ENCODE results near the gene ADARB2. TPM values are rescaled to one million over a fixed set of nuclear protein-coding genes. Genes with fewer than 3 reads are reported as not detected.

ADARB2 gene
- total and polyA plus RNA-seq, 10 of the 15 experiments (the other 5 are each of a cell fraction or from before 2014, with no cell fraction given) = 0.02 to 4.1 (median 0.76) TPM

DNA sequence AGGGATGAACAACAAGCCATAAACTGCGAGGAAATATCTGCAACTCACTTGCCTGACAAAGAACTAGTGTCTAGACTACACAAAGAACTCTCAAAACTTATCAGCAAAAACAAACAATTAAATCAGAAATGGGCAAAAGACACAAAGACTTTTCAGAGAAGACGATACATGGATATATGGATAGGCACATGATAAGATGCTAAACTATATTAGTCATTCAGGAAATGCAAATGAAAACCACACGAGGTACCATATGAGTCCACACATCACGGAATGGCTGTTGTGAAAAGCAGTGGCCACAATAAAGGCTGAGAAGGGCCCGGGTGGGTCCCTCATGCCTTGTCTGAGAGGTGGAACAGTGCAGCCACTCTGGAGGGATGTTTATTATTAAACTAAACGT, 413.4 kb downstream of the ADARB2 start:
- DNase-seq (ENCODE audit: low read depth, low spot score) = no peak
- TF ChIP-seq BHLHE40 (IDR thresholded peaks at IDR 0.05; ENCODE audit: borderline replicate concordance in 1 of 2, low read depth in 2 of 2, low read length in 1 of 2) = peak in 1 of 2 experiments; percentile 55; a peak in 2 of 4 replicates
- TF ChIP-seq NFIC (IDR thresholded peaks at IDR 0.05; ENCODE audit: low read depth, low read length) = peak; percentile 63; the same call in 1 of the 2 replicates
- TF ChIP-seq, protein P1, sequence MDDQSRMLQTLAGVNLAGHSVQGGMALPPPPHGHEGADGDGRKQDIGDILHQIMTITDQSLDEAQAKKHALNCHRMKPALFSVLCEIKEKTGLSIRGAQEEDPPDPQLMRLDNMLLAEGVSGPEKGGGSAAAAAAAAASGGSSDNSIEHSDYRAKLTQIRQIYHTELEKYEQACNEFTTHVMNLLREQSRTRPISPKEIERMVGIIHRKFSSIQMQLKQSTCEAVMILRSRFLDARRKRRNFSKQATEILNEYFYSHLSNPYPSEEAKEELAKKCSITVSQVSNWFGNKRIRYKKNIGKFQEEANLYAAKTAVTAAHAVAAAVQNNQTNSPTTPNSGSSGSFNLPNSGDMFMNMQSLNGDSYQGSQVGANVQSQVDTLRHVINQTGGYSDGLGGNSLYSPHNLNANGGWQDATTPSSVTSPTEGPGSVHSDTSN (IDR thresholded peaks at IDR 0.05; ENCODE audit: insufficient replicate concordance, low read depth, low read length) = no peak
- TF ChIP-seq CREM (IDR thresholded peaks at IDR 0.05; ENCODE audit: low read depth) = 0 out of 2 replicates have a peak, but pooled peaks have one; percentile 41
- 0 out of 2 replicates have a peak, but pooled peaks have one; percentile 22 for TF ChIP-seq EED (IDR thresholded peaks at IDR 0.05; ENCODE audit: low read depth)
- TF ChIP-seq IKZF1 (conservative IDR thresholded peaks at IDR 0.05) = 0 out of 2 replicates have a peak, but pooled peaks have one; percentile 28
- no peak for TF ChIP-seq WRNIP1 (IDR thresholded peaks at IDR 0.05; ENCODE audit: borderline replicate concordance, low read depth, low read length)
- TF ChIP-seq, protein P2, sequence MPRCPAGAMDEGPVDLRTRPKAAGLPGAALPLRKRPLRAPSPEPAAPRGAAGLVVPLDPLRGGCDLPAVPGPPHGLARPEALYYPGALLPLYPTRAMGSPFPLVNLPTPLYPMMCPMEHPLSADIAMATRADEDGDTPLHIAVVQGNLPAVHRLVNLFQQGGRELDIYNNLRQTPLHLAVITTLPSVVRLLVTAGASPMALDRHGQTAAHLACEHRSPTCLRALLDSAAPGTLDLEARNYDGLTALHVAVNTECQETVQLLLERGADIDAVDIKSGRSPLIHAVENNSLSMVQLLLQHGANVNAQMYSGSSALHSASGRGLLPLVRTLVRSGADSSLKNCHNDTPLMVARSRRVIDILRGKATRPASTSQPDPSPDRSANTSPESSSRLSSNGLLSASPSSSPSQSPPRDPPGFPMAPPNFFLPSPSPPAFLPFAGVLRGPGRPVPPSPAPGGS (IDR thresholded peaks at IDR 0.05; ENCODE audit: borderline replicate concordance, insufficient read depth, low read depth, low read length, poor library complexity, severe bottlenecking) = no peak
- peak; percentile 76 for TF ChIP-seq TCF7 (IDR thresholded peaks at IDR 0.05; ENCODE audit: borderline replicate concordance)
- TF ChIP-seq IRF4 (IDR thresholded peaks at IDR 0.05; ENCODE audit: low read depth, low read length) = peak; percentile 60; the same call in 1 of the 2 replicates
- TF ChIP-seq GABPA (IDR thresholded peaks at IDR 0.05; ENCODE audit: low read depth) = peak; percentile 24; the same call in 1 of the 2 replicates
- TF ChIP-seq, protein P3, sequence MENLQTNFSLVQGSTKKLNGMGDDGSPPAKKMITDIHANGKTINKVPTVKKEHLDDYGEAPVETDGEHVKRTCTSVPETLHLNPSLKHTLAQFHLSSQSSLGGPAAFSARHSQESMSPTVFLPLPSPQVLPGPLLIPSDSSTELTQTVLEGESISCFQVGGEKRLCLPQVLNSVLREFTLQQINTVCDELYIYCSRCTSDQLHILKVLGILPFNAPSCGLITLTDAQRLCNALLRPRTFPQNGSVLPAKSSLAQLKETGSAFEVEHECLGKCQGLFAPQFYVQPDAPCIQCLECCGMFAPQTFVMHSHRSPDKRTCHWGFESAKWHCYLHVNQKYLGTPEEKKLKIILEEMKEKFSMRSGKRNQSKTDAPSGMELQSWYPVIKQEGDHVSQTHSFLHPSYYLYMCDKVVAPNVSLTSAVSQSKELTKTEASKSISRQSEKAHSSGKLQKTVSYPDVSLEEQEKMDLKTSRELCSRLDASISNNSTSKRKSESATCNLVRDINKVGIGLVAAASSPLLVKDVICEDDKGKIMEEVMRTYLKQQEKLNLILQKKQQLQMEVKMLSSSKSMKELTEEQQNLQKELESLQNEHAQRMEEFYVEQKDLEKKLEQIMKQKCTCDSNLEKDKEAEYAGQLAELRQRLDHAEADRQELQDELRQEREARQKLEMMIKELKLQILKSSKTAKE (IDR thresholded peaks at IDR 0.05; ENCODE audit: low read depth, poor library complexity, severe bottlenecking) = no peak
- TF ChIP-seq ETV6 (conservative IDR thresholded peaks at IDR 0.05 in 1 of 2, IDR thresholded peaks at IDR 0.05 in 1 of 2; ENCODE audit: borderline replicate concordance in 1 of 2, low read depth in 1 of 2) = peak in 1 of 2 experiments; percentile 44; a peak in 1 of 4 replicates
- TF ChIP-seq, protein P4, sequence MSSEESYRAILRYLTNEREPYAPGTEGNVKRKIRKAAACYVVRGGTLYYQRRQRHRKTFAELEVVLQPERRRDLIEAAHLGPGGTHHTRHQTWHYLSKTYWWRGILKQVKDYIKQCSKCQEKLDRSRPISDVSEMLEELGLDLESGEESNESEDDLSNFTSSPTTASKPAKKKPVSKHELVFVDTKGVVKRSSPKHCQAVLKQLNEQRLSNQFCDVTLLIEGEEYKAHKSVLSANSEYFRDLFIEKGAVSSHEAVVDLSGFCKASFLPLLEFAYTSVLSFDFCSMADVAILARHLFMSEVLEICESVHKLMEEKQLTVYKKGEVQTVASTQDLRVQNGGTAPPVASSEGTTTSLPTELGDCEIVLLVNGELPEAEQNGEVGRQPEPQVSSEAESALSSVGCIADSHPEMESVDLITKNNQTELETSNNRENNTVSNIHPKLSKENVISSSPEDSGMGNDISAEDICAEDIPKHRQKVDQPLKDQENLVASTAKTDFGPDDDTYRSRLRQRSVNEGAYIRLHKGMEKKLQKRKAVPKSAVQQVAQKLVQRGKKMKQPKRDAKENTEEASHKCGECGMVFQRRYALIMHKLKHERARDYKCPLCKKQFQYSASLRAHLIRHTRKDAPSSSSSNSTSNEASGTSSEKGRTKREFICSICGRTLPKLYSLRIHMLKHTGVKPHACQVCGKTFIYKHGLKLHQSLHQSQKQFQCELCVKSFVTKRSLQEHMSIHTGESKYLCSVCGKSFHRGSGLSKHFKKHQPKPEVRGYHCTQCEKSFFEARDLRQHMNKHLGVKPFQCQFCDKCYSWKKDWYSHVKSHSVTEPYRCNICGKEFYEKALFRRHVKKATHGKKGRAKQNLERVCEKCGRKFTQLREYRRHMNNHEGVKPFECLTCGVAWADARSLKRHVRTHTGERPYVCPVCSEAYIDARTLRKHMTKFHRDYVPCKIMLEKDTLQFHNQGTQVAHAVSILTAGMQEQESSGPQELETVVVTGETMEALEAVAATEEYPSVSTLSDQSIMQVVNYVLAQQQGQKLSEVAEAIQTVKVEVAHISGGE (CRISPR knock-in tag; IDR thresholded peaks at IDR 0.05) = no peak
- TF ChIP-seq CBX5 (IDR thresholded peaks at IDR 0.05; ENCODE audit: low read depth) = no peak
- peak; percentile 68 for TF ChIP-seq JUNB (IDR thresholded peaks at IDR 0.05)

More for the DNA sequence above, 413.4 kb downstream of the ADARB2 start:
- Histone ChIP-seq H2AFZ (ENCODE audit: control insufficient read depth, low read depth, low read length) (no peak overlapping the region), H3K79me2 (ENCODE audit: control insufficient read depth, insufficient read depth, low read length) (no peaks in the 10 kb centered on the region), H3K36me3 (ENCODE audit: control insufficient read depth in 2 of 2, insufficient read depth in 2 of 2, low read length in 1 of 2) (no peaks in the 10 kb centered on the region), H3K27ac (ENCODE audit: control insufficient read depth, insufficient read depth) (no peak overlapping the region), H3K4me1 (ENCODE audit: control insufficient read depth, insufficient read depth, low read length) (no peaks in the 10 kb centered on the region), H4K20me1 (ENCODE audit: control insufficient read depth, insufficient read depth) (no peaks in the 10 kb centered on the region), H3K9ac (ENCODE audit: control insufficient read depth, insufficient read depth, low read length) (no peak overlapping the region), H3K9me3 (replicated peaks; ENCODE audit: control insufficient read depth, insufficient read depth, low read length) (no peaks in the 10 kb centered on the region; the same call in 2 of the 3 replicates), H3K27me3 (replicated peaks in 1 of 2; ENCODE audit: control insufficient read depth in 2 of 2, insufficient read depth in 2 of 2, low read length in 1 of 2) (no peaks in the 10 kb centered on the region), H3K4me3 (no peak overlapping the region), H3K4me2 (ENCODE audit: control insufficient read depth, insufficient read depth) (no peak overlapping the region)
- no TSS peak for BruUV-seq (replicated peaks)
- in situ Hi-C loops (cut with MboI) = no loop called here
- POLR2A ChIA-PET = no interaction called here
- RAD21 ChIA-PET (ENCODE audit: unreplicated experiment) = no interaction called here
- 0% methylated on average over 6 of the region's 6 CpGs for WGBS (ENCODE audit: insufficient coverage, insufficient replicate concordance, low lambda C conversion rate, missing lambda C conversion rate)
- peak; percentile 90 for ATAC-seq
- CTCF ChIA-PET = no interaction called here
- intact Hi-C loops (cut with micrococcal nuclease; ENCODE audit: unreplicated experiment) = no loop called here
- no peak for FAIRE-seq
- SMC1A ChIA-PET (ENCODE audit: uncharacterized antibody, unreplicated experiment) = no interaction called here

Measured in GM12878 (cell line).